Activated T-cell treated with anti-CD3 and anti-CD28 coated beads, Interleukin-2, amount 50 U/mL, for 72 hours (primary cell): Measurements from ENCODE around the gene VEZF1. TPM values are rescaled to one million over a fixed set of nuclear protein-coding genes. Genes with fewer than 3 reads are reported as not detected.
A peak's percentile ranks its signal among the peaks of the same experiment; 100 is the strongest.

Source experiments
- ATAC-seq, 2 donors: fragments of 150-1000 bp; cut with Tn5 transposase; replicated peaks in 1 of 2; 2 replicates each; pipeline ENCODE4 v1.10.0; 2021; ENCODE audit warnings: moderate library complexity in 2 of 2, mild to moderate bottlenecking in 1 of 2
- DNase-seq, 2 donors: peaks; one replicate each; pipeline ENCODE4 v3.0.0; 2021 to 2022; ENCODE audit warnings: mixed read lengths in 1 of 2
- H3K27ac Mint-ChIP-seq: one replicate; pipeline ENCODE4 v1.8.0; 2022; ENCODE audit warnings: mild to moderate bottlenecking, moderate library complexity, mixed read lengths
- H3K27me3 Mint-ChIP-seq: one replicate; pipeline ENCODE4 v1.8.0; 2022; ENCODE audit warnings: low read depth, mixed read lengths
- H3K36me3 Mint-ChIP-seq, 2 donors: one replicate each; pipeline ENCODE4 v1.8.0; 2022; ENCODE audit warnings: mixed read lengths in 2 of 2, mild to moderate bottlenecking in 1 of 2; ENCODE audit not compliant: insufficient read depth in 2 of 2
- H3K4me1 Mint-ChIP-seq: one replicate; pipeline ENCODE4 v1.8.0; 2022; ENCODE audit warnings: low read depth, mixed read lengths
- H3K4me3 Mint-ChIP-seq, 2 donors: one replicate each; pipeline ENCODE4 v1.8.0; 2022; ENCODE audit warnings: mild to moderate bottlenecking in 2 of 2, mixed read lengths in 2 of 2, moderate library complexity in 2 of 2
- H3K9me3 Mint-ChIP-seq, 2 donors: one replicate each; pipeline ENCODE4 v1.8.0; 2022; ENCODE audit warnings: mixed read lengths in 2 of 2
- total RNA-seq, 2 donors: library from RNA; stranded (reverse); gene quantifications; one replicate each; pipeline ENCODE4 v1.2.3, GENCODE V29; 2022

The VEZF1 gene
- total RNA-seq, 2 donors from 2014 or later, result 42.6 to 44.6 TPM

- Mint-ChIP-seq H3K9me3 (no peaks in the 10 kb centered on the region), H3K27ac (peak overlapping the region; percentile 100), H3K4me1 (peaks cover 71% of the 10 kb centered on the region), H3K27me3 (no peaks in the 10 kb centered on the region), H3K4me3 (peak overlapping the region; percentile 99), H3K36me3 (peaks cover 30 to 52% of the 10 kb centered on the region in 2 donors)
- ATAC-seq, result peak in 1 of 2 donors; percentile 8
- DNase-seq, result peak in 1 of 2 donors; percentile 56
Observed at GRCh38 chr17:58005728-58006559, 17.9 kb upstream of the VEZF1 start.

- Mint-ChIP-seq H3K27ac (peak overlapping the region; percentile 100), H3K9me3 (no peaks in the 10 kb centered on the region), H3K4me3 (peak overlapping the region; percentile 99), H3K36me3 (peaks cover 30 to 52% of the 10 kb centered on the region in 2 donors), H3K4me1 (peaks cover 73% of the 10 kb centered on the region), H3K27me3 (no peaks in the 10 kb centered on the region)
- no peak for ATAC-seq
- DNase-seq, result no peak
Observed at GRCh38 chr17:58005031-58005727, 17.1 kb upstream of the VEZF1 start.

DNA sequence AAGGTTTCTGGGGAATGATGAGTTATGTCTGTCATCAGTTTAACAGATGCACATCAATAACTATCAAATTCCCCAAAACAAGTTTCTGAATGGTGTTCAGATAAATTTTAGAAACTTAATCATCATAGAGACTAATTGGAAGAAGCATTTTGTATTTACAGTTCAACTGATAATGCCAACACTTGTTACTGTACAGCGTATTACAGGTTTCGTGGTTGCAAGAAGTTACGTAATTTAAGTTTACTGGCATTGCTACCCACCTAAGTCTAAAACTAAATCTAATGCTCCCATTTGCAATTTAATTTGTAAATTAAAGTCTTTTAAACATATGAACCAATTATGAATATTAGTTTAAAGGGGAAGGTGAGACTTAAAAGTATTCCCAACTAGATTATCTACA is 16.0 kb upstream of the VEZF1 start:
- DNase-seq (no peak), ATAC-seq (no peak)
- Mint-ChIP-seq H3K4me1 (peaks cover 79% of the 10 kb centered on the region), H3K4me3 (peak overlapping the region; percentile 99), H3K27me3 (no peaks in the 10 kb centered on the region), H3K36me3 (peaks cover 30 to 52% of the 10 kb centered on the region in 2 donors), H3K9me3 (no peaks in the 10 kb centered on the region), H3K27ac (peak overlapping the region; percentile 100)

- Mint-ChIP-seq H3K4me3 (peak overlapping the region; percentile 99), H3K9me3 (no peaks in the 10 kb centered on the region), H3K4me1 (peaks cover 79% of the 10 kb centered on the region), H3K27me3 (no peaks in the 10 kb centered on the region), H3K27ac (peak overlapping the region; percentile 100), H3K36me3 (peaks cover 30 to 53% of the 10 kb centered on the region in 2 donors)
- DNase-seq (no peak), ATAC-seq (no peak)
Observed at GRCh38 chr17:58002973-58003372, 14.9 kb upstream of the VEZF1 start.

- ATAC-seq (no peak), DNase-seq (no peak)
- H3K4me1 Mint-ChIP-seq, result peaks cover 80% of the 10 kb centered on the region
- H3K4me3 Mint-ChIP-seq, result peak overlapping the region; percentile 99
- peak overlapping the region; percentile 100 for H3K27ac Mint-ChIP-seq
- H3K27me3 Mint-ChIP-seq, result no peaks in the 10 kb centered on the region
- peaks cover 30 to 55% of the 10 kb centered on the region in 2 donors for H3K36me3 Mint-ChIP-seq
- H3K9me3 Mint-ChIP-seq, result no peaks in the 10 kb centered on the region
Observed at GRCh38 chr17:58002154-58002948, 14.3 kb upstream of the VEZF1 start.

- ATAC-seq, result no peak
- Mint-ChIP-seq H3K27ac (peak overlapping the region; percentile 100), H3K4me3 (peak overlapping the region in 1 of 2 donors; percentile 44), H3K4me1 (peaks cover 87% of the 10 kb centered on the region), H3K36me3 (peaks cover 25 to 52% of the 10 kb centered on the region in 2 donors), H3K27me3 (no peaks in the 10 kb centered on the region), H3K9me3 (no peaks in the 10 kb centered on the region)
- DNase-seq, result no peak
Observed at GRCh38 chr17:58001461-58002124, 13.5 kb upstream of the VEZF1 start.

DNA sequence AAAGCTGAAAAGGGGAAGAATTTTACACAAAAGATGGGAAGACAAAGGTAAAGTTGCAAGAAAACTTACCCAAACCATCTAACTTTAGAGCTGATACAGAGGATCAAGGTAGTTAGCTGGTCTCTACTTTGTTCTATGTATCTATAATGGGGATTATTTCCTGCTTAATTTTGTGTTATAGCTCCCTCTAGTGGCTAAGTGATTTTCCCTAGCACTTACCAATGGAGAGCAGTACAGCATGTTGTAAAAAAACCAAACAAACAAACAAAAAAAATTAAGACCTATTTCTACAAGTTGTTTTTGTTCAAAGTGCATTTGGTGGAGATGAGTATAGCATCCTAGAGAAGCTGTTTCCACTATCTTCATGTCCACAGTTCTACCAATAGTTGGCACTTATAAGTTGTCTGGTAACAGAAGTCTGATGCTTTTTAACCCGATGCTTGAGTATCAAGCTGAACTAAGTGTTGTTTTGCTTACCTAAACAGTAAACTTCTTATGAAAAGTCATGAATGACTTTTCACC is 11.5 kb upstream of the VEZF1 start:
- Mint-ChIP-seq H3K27me3 (no peaks in the 10 kb centered on the region), H3K4me1 (peaks cover 90% of the 10 kb centered on the region), H3K27ac (peak overlapping the region; percentile 92), H3K36me3 (peaks cover 8 to 36% of the 10 kb centered on the region in 2 donors), H3K4me3 (peak overlapping the region; percentile 58 to 65), H3K9me3 (no peaks in the 10 kb centered on the region)
- ATAC-seq (peak; percentile 69), DNase-seq (peak in 1 of 2 donors; percentile 20)

GRCh38 chr17:57999010-57999495 is 11.0 kb upstream of the VEZF1 start:
- Mint-ChIP-seq H3K9me3 (no peaks in the 10 kb centered on the region), H3K27ac (peak overlapping the region; percentile 92), H3K4me1 (peaks cover 90% of the 10 kb centered on the region), H3K27me3 (no peaks in the 10 kb centered on the region), H3K36me3 (peaks cover 8 to 33% of the 10 kb centered on the region in 2 donors), H3K4me3 (peak overlapping the region; percentile 58 to 65)
- ATAC-seq (peak; percentile 49 to 52), DNase-seq (no peak)

DNA sequence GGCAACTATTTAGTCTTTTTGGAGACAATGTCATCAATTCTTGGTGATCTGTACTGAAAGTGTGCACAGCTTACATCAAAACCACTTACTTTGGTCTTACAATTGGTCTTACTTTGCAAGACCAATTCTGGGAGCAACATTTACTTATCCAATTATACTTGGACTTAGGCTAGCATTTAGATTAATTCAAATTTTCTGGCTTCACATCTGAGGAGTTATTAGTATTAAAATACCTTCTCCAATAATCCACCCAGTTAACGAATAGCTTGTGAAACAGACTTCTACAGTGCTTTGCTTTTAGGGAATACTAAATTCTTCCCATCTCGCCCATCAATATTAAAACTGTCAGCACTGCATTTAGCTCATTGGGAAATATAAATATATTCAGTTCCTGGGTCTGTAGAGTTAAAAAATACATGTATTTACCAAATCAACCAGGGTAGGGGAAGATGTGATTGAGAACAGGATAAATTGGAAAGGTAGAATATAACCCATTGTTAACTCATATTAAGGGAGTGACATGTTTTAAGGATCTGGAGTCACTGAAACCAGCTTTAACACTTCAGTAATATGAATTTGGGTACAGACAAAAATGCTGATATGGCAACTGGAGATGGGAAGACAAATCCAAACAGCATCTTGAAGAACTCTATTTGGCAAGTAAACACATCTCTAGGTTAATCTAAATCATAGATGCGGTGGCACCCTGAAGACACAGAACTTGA is 9.2 kb upstream of the VEZF1 start:
- DNase-seq, result no peak
- H3K27ac Mint-ChIP-seq, result peak overlapping the region; percentile 83
- H3K9me3 Mint-ChIP-seq, result no peaks in the 10 kb centered on the region
- peaks cover 77% of the 10 kb centered on the region for H3K4me1 Mint-ChIP-seq
- H3K36me3 Mint-ChIP-seq, result peaks cover 0 to 20% of the 10 kb centered on the region in 2 donors
- ATAC-seq, result no peak
- H3K27me3 Mint-ChIP-seq, result no peaks in the 10 kb centered on the region
- H3K4me3 Mint-ChIP-seq, result no peak overlapping the region

- H3K27me3 Mint-ChIP-seq, result no peaks in the 10 kb centered on the region
- no peaks in the 10 kb centered on the region for H3K9me3 Mint-ChIP-seq
- peaks cover 65% of the 10 kb centered on the region for H3K4me1 Mint-ChIP-seq
- H3K36me3 Mint-ChIP-seq, result peaks cover 0 to 17% of the 10 kb centered on the region in 2 donors
- H3K27ac Mint-ChIP-seq, result peak overlapping the region; percentile 40
- H3K4me3 Mint-ChIP-seq, result peak overlapping the region; percentile 2 to 36
- DNase-seq (peak; percentile 49 to 52), ATAC-seq (peak; percentile 67 to 80)
Observed at GRCh38 chr17:57995076-57995956, 7.3 kb upstream of the VEZF1 start.

- DNase-seq (no peak), ATAC-seq (no peak)
- Mint-ChIP-seq H3K27me3 (no peaks in the 10 kb centered on the region), H3K4me1 (peaks cover 59% of the 10 kb centered on the region), H3K36me3 (peaks cover 0 to 17% of the 10 kb centered on the region in 2 donors), H3K9me3 (no peaks in the 10 kb centered on the region), H3K27ac (peak overlapping the region; percentile 10), H3K4me3 (no peak overlapping the region)
Observed at GRCh38 chr17:57994436-57994835, 6.4 kb upstream of the VEZF1 start.
